Mesenteric fat pad (tissue), 1 donor: ENCODE measurements around the gene PARP8. TPM values are rescaled to one million over a fixed set of nuclear protein-coding genes. Genes with fewer than 3 reads are reported as not detected.

Source experiments
- DNase-seq: peaks from one replicate; pipeline ENCODE4 v3.0.0-alpha.2; 2020; ENCODE audit warnings: low spot score
- total RNA-seq: library from RNA; stranded (reverse); fragmentation: NEBNext Ultra II Directional; extraction: Animal tissue kit (Norgen Biotek cat#: 25700); gene quantifications from one replicate; pipeline ENCODE4 v1.2.1, GENCODE V29; 2021
- donor health status: DM: yes; HTN: yes; CAD: no.

The PARP8 gene
- total RNA-seq, 1 donor from 2014 or later = 28.0 TPM

GRCh38 chr5:50726475-50727148, 60.2 kb downstream of the PARP8 start:
- no peak for DNase-seq

- DNase-seq = no peak
These were observed 60.7 kb downstream of the PARP8 start for GRCh38 chr5:50727149-50727496.

GRCh38 chr5:50727845-50728244, 61.4 kb downstream of the PARP8 start:
- DNase-seq = no peak

GRCh38 chr5:50730336-50730735, 63.9 kb downstream of the PARP8 start:
- no peak for DNase-seq

- DNase-seq = no peak
These were observed 64.4 kb downstream of the PARP8 start for GRCh38 chr5:50730841-50731240.

GRCh38 chr5:50733741-50734140, 67.3 kb downstream of the PARP8 start:
- DNase-seq = no peak

GRCh38 chr5:50738864-50739263, 72.4 kb downstream of the PARP8 start:
- DNase-seq = no peak

GRCh38 chr5:50740832-50741231, 74.4 kb downstream of the PARP8 start:
- DNase-seq = no peak

GRCh38 chr5:50744776-50745175, 78.3 kb downstream of the PARP8 start:
- DNase-seq = no peak

GRCh38 chr5:50745221-50745910, 78.9 kb downstream of the PARP8 start:
- no peak for DNase-seq

GRCh38 chr5:50749181-50749580, 82.7 kb downstream of the PARP8 start:
- no peak for DNase-seq

- no peak for DNase-seq
These were observed 83.4 kb downstream of the PARP8 start for GRCh38 chr5:50749873-50750272.

GRCh38 chr5:50751064-50751657, 84.7 kb downstream of the PARP8 start:
- DNase-seq = no peak

GRCh38 chr5:50752800-50753199, 86.4 kb downstream of the PARP8 start:
- DNase-seq = no peak

GRCh38 chr5:50759526-50760270, 93.3 kb downstream of the PARP8 start:
- DNase-seq = no peak

- no peak for DNase-seq
These were observed 96.9 kb downstream of the PARP8 start for GRCh38 chr5:50763351-50763750.

- DNase-seq = no peak
These were observed 97.4 kb downstream of the PARP8 start for GRCh38 chr5:50763846-50764245.

GRCh38 chr5:50766042-50766441, 99.6 kb downstream of the PARP8 start:
- DNase-seq = no peak

- no peak for DNase-seq
These were observed 100.0 kb downstream of the PARP8 start for GRCh38 chr5:50766462-50766861.

- DNase-seq = no peak
These were observed 100.5 kb downstream of the PARP8 start for GRCh38 chr5:50766967-50767366.

- no peak for DNase-seq
These were observed 101.2 kb downstream of the PARP8 start for GRCh38 chr5:50767588-50767987.

GRCh38 chr5:50768634-50769033, 102.2 kb downstream of the PARP8 start:
- no peak for DNase-seq
